RPMI8226 (cell line): ENCODE results near the gene GSC2.

ENCODE experiments used
- DNase-seq: peaks from one replicate; pipeline ENCODE4 v3.0.0-alpha.2; 2015

The GSC2 gene

DNA sequence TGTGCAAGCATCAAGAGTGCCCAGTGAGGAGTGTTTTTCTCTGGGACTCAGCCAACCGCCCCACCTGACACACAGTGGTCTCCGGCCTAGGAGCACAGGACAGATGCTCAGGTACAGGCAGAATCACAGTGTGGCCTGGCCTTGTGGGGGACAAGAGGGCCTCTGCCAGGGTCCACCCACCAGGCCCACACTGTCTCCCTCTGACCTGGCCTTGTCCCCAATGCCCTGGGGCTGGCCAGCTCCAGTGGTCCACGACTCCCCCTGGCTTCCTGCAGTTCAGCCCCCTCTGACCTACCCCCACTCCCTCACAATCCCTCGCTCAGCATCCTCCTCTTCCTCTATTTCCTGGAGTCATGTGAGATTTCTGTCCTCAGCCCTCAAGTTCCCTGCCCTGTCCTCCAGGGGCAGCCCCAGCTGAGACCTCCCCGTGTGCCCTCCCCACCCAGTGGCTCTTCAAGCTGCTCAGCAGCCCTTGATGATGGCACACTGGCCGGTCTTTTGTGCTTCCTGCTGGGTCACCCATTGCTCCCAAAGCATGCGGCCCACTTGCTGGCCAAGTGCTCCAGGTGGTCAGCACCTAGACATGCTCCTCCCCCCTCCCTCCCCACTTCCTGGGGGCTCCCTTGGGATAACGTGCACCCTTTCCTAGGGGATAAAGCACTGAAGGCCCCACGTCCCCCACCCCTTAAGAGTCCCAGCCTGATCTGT lies 17.2 kb downstream of the GSC2 start:
- no peak for DNase-seq

DNA sequence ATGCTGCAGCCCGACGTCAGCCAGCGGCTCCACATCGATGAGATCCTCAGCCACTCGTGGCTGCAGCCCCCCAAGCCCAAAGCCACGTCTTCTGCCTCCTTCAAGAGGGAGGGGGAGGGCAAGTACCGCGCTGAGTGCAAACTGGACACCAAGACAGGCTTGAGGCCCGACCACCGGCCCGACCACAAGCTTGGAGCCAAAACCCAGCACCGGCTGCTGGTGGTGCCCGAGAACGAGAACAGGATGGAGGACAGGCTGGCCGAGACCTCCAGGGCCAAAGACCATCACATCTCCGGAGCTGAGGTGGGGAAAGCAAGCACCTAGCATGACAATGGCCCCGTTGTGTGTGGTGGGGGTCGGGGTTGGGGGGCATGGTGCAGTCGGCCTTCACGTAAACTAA lies 17.9 kb downstream of the GSC2 start:
- DNase-seq = no peak

DNA sequence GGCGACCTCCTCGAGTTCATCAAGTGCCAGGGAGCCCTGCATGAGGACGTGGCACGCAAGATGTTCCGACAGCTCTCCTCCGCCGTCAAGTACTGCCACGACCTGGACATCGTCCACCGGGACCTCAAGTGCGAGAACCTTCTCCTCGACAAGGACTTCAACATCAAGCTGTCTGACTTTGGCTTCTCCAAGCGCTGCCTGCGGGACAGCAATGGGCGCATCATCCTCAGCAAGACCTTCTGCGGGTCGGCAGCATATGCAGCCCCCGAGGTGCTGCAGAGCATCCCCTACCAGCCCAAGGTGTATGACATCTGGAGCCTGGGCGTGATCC lies 18.4 kb downstream of the GSC2 start:
- DNase-seq = no peak

DNA sequence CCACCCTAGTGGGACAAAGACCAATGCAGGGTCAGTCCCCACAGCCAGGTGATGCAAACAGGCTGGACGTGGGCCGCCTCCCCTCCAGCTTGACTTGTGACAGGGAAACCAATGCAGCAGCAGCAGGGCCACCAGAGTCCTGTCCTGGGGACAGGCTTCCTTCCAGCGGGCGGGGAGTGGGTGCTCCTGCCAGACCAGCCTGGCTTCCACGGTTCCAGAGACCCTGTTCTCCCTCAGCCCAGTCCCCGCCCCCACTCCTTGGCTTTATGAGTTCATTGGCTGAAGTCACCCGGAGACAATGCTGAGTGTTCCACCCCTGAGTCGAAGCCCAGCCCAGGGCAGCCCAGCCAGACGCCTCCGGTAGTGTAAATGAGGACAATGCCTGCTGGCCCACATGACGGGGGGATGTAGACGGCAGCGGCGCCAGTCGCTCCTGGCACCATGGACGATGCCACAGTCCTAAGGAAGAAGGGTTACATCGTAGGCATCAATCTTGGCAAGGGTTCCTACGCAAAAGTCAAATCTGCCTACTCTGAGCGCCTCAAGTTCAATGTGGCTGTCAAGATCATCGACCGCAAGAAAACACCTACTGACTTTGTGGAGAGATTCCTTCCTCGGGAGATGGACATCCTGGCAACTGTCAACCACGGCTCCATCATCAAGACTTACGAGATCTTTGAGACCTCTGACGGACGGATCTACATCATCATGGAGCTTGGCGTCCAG lies 19.0 kb downstream of the GSC2 start, which contains the start of gene TSSK2:
Gene TSSK2 (plus strand): TSS at position 350 of the 726 bp plus-strand sequence. CDS start 92 bp downstream, at position 442.
- DNase-seq = no peak

DNA sequence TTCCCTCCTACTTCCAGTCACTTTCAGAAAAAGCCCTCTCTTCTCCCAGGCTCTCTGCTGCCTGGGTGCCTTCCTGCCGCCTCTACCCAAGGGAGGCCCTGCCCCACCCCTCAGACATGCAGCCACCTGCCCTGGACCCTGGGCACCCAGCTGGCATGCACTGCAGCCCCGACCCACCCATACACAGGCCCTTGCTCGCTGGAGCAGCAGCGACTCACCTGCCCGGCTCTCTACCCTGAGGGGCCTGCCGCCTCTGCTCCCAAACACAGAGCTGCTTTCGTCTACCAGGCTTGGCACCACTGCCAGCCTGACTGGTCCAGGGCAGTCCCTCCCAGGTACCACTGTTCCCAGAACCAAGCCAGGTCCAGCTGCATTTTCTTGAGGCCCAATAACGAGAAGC lies 20.2 kb downstream of the GSC2 start:
- no peak for DNase-seq

DNA sequence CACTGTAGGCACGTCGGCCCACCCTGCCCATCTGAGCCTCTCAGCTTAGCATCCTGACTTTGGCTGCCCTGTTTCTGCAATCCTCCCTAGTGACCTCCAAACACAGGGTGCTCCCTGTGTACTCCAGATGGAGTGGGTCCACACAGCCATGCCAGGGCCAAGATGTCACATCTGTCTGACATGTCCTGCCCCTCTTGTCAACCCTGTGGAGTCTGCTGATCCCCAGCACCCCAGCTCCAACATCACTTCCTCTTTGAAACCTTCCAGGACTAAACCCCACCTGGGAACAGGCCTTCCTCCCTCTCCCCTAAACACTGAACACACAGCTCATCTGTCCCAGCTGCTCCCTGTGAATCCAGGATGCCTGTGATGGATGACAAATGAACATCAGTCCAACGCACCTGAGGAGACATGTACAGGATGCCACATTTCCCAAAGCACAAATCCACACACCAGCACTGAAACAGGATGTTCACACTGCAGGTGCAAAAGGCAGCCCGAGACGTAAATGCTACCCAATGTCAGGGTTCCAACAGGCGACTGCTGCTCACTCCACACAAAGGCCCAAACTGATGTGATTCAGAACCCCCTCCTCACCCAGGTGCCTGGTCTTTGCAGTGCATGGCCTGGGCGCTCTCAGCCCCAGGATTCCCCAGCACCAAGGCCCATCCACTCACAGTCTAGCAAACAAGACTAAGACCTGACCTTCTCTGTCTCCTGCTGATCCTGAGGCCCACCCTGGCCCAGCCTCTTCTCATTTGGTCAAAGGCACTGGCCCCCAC lies 21.0 kb downstream of the GSC2 start:
- no peak for DNase-seq

GRCh38 chr22:19128009-19128401 lies 22.1 kb downstream of the GSC2 start:
- no peak for DNase-seq

- no peak for DNase-seq
Measured at GRCh38 chr22:19127329-19128008, 22.6 kb downstream of the GSC2 start.

GRCh38 chr22:19126309-19127273 lies 23.5 kb downstream of the GSC2 start:
- no peak for DNase-seq

DNA sequence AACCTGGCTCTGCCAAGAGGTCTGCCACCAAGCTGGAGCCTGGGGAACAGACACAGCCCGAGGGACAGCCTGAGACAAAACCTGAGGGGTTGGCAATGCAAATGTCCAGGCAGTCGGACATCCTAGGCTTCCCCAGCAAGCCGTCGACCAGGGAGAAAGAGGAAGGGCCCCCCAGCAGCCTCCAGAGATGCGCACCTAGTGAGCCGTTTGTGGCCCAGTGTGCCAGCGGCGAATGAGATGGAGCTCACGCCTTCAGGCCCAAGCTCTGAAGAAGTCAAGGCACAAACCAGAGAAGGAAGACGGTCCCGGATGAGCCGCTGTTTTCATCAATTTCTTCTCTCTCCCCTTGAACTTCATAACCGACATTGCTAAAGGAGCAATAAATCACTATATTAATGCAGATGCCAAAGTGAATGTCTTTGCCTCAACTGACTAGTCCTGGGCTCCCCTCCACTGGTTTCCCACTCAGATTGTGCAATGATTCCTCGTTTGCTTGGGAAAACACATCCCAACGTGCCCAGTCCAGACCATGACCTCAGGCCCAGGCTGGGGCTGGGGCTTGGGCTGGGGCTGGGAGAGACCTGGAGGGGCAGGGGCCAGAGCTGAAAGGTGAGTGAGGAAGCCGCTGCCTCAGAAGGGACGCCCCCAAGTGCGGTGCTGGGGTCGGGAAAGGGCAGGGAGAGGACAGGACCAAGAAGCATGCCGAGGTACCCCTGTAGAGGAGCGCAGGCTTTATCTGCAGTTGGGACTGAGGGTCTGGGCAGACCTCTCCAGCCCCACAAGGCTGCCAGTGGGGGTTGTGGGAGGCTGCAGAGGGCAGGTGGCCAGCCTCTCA lies 24.4 kb downstream of the GSC2 start:
- DNase-seq = no peak

GRCh38 chr22:19125011-19125410 lies 25.1 kb downstream of the GSC2 start:
- DNase-seq = no peak

GRCh38 chr22:19124377-19124776 lies 25.7 kb downstream of the GSC2 start:
- no peak for DNase-seq

GRCh38 chr22:19123936-19124335 lies 26.2 kb downstream of the GSC2 start:
- no peak for DNase-seq

- DNase-seq = no peak
Measured at GRCh38 chr22:19122752-19123492, 27.2 kb downstream of the GSC2 start.

DNA sequence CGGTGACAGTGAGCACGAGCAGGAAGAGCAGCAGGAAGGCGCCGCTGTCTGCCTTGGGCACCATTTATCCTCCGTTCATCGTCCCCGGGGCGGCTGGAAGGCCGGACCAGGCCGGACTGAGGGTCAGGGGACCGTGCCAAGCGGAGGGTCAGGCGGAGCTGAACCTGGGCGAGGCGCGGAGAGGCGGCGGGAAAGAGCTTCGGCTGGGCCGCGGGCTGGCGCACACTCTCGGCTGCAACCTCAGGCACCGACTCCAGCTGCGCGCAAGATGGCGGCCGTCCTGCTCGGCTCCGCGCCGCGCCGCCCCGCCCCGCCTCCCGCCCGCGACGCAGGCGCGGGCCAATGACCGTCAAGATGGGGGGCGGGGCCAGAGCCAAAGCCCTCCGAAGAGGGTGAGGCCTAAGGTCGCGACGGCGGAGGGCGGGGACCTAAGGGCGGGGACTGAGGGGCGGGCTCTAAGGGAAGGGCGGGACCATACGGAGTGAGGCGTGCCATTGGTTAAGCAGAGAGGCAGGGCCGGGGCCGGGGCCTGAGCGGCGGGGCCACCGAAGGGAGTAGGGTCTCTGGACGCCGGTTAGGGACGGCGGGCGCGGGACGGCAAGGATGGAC lies 27.8 kb downstream of the GSC2 start, which contains the start of gene DGCR2:
Gene DGCR2 (minus strand): TSS at position 270 of the 609 bp plus-strand sequence. CDS start 206 bp downstream, at position 64.
- peak; percentile 86 for DNase-seq

- DNase-seq = peak; percentile 19
Measured at GRCh38 chr22:19121631-19122142, 28.4 kb downstream of the GSC2 start.

GRCh38 chr22:19120829-19121630 lies 29.1 kb downstream of the GSC2 start:
- no peak for DNase-seq

- no peak for DNase-seq
Measured at GRCh38 chr22:19119949-19120348, 30.1 kb downstream of the GSC2 start.
